ENCODE data around the gene EQTN.
"Not testable (repeated sequence)": the region's sequence is repeated elsewhere in the genome, so short reads cannot be mapped to it uniquely, and the experiment has no call there.

The EQTN gene

GRCh38 chr9:27292659-27293405 lies 4.1 kb downstream of the EQTN start:
- DNase-seq (ENCODE audit: low spot score) = no peak

DNA sequence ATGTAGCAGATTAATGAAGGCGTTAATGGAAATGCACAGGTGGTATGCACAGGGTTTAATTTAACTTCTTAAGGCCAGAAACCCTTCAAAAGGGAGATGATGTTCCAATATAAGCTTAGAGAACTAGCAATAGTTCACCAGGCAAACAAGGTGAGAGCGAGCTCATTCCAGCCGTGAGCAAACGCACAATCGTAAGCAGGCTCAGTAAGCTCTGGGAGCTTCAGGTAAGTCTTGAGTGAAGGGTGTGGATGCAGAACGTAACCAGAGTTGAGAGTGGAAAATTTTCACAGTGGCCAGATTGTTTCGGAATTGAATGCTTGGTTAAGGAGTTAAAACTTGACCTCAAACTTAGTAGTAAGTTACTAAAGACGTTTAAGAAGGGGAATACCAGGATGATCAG lies 5.7 kb downstream of the EQTN start:
- DNase-seq (ENCODE audit: low spot score) = no peak

DNA sequence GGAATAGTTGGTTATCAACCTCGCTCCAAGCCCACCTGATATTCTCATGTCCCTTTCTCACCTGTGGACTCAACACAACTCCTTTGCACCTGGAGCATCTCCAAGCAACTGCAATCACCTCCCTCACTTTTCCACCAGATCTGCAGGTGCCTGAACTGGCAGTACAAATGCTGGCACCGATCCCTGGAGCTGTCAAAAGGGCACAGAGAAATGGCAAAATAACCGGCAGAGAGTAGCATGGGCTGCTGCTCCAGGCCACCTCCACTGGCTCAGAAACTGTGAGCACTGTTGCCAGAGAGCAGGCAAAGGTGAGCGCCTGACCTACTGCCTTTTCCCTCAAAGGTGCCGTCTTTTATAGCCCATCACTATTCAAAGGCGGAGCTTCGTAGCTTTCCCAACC lies 14.7 kb downstream of the EQTN start:
- DNase-seq (ENCODE audit: low spot score) = no peak

- DNase-seq (ENCODE audit: low spot score) = no peak
These were observed 16.1 kb downstream of the EQTN start for GRCh38 chr9:27280860-27281259.

- no peak for DNase-seq (ENCODE audit: low spot score)
These were observed 16.7 kb downstream of the EQTN start for GRCh38 chr9:27280249-27280648.

DNA sequence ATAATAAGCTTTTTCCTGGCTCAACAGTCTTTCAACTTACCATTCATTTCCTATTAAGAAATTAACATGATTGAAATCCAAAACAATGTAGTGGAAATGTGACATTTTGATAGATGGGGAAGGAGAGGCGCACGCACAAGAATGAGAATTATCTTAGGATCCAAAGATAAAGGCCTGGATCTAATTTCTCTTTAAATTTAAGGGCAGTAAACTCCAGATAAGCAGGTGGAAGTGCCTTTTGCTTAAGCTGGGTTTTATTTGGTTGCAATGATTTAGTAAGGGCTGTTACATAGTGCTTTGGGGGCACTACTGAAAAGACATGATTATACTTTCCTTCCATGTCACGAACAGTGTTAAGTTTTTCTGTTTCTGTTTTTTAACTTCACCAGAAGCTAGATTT lies 17.3 kb downstream of the EQTN start:
- no peak for DNase-seq (ENCODE audit: low spot score)

DNA sequence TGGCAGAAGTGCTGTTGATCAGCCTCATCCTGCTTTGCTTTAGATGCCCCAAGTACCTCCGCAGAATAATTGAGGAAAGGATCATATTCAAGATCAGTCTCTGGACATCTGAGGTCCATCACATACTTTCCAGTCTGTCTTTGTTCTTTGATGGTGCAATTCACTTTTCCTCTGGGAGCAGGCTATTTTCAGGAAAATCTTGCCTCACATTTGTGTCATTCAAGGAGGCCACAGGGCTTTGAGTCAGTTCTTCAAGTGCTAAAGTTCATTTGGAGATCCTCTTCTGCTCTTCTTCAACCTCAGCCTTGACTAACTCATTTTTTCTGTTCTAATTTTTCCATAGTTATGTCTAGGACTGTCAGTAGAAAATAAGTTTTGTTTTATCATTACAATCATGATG lies 18.6 kb downstream of the EQTN start:
- no peak for DNase-seq (ENCODE audit: low spot score)

GRCh38 chr9:27276193-27277030 lies 20.5 kb downstream of the EQTN start:
- peak; percentile 68 for DNase-seq (ENCODE audit: low spot score)

GRCh38 chr9:27273186-27273585 lies 23.8 kb downstream of the EQTN start:
- no peak for DNase-seq (ENCODE audit: low spot score)

- DNase-seq (ENCODE audit: low spot score) = no peak
These were observed 24.8 kb downstream of the EQTN start for GRCh38 chr9:27272103-27272502.

GRCh38 chr9:27261517-27262211 lies 35.3 kb downstream of the EQTN start:
- DNase-seq (ENCODE audit: low spot score) = peak; percentile 6

DNA sequence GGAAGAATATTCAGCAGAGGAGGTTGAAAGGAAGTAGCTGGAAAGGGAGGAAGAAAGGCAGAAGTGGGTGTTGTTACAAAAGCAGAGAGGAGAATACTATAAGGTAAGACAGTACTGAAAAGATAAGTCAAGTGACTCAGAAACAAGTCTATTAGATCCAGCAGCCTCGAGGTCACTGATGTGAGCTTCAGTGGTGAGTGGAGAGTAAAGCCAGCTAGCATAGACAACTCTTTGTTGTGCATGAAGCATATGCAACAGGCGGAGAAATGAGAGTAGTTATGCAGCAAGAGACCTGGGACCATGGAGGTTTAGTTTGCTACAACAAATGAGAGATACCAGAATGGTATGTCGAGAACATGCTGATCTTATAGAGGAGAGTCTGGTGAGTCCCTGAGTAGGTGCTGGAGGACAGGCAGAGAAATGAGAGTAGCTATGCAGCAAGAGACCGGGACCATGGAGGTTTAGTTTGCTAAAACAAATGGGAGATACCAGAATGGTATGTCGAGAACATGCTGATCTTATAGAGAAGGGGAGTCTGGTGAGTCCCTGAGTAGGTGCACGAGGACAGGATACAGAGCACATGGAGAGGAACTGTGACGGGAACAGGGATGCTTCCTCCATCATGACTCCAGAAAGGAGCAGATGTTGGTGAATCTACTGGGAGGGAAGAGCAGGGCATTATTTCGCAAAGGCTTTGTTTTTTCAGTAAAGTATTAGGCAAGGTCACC lies 36.0 kb downstream of the EQTN start:
- no peak for DNase-seq (ENCODE audit: low spot score)

DNA sequence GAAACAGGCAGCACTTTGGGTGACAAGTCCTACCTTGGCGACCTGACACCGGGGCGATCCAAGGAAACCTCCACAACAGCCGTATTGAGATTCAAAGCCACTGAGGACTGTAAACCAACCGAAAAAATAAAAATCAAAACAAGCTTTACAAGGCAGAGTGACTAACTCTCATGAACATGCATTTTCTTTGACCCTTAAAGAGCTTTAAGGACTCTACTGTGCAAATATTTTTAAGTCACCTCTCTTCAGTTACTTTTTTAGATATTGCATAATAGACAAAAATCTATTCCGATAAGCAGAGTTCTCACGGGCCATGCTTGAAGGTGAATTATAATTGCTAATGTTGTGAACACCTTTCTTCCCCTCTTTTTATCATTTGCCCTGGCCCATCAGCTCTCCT lies 38.3 kb downstream of the EQTN start:
- no peak for DNase-seq (ENCODE audit: low spot score)

DNA sequence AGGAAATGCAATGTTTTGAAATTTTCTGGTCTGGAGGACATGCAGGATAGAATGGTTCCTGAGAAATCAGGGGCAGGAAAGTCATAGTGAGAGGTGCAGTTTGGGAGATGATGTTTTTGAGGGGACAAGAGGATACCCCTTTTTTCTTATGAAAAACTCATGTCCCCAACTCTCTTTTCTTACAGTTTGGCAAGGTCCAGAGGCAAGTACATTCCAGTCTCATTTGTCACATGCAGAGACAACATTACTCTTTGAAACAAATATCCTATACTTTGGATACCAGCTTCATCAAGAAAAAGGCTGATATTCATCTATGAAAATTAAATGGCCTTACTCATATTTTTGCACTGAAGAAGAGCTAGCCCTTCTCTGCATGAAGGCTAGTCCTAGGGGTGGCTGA lies 48.2 kb downstream of the EQTN start:
- DNase-seq (ENCODE audit: low spot score) = no peak

- DNase-seq (ENCODE audit: low spot score) = peak; percentile 39
These were observed 49.2 kb downstream of the EQTN start for GRCh38 chr9:27247756-27248155.

DNA sequence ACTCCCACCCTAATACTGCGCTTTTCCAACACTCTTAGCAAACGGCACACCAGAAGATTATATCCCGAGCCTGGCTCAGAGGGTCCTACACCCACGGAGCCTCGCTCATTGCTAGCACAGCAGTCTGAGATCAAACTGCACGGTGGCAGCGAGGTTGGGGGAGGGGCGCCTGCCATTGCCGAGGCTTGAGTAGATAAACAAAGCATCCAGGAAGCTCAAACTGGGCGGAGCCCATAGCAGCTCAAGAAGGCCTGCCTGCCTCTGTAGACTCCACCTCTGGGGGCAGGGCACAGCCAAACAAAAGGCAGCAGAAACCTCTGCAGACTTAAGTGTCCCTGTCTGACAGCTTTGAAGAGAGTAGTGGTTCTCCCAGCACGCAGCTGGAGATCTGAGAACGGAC lies 57.3 kb downstream of the EQTN start:
- not testable (repeated sequence) for DNase-seq (ENCODE audit: low spot score)
